GM12892 (cell line): ENCODE data around the gene LRSAM1.

Source experiments
- POLR2A ChIP-seq: IDR thresholded peaks from 2 replicates; pipeline ENCODE4 v1.6.1; 2011; ENCODE audit warnings: low read depth, low read length, control low read depth
- POLR2AphosphoS5 ChIP-seq: IDR thresholded peaks from 2 replicates; pipeline ENCODE4 v1.6.1; 2011; ENCODE audit warnings: low read depth, low read length, control low read depth

DNA sequence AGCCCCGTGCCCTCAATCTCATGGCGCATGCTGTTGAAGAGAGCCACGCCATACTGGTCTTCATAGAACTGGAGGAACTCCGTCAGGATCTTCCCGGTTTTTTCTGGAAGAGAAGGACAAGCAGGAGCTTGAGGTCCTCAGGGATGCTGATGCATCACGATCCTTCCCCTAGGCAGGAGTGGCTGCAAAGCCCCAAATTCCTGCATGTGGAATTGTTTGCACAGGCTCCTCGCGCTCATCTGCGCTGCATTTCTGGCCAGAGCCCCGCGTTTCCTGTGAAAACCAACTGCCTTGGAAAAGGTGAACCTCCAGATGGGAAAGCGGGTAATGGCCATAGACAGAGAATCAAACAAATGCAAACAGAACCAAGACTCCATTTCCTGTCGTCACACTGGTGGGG is 80.4 kb downstream of the LRSAM1 start:
- TF ChIP-seq POLR2A (no peak), POLR2AphosphoS5 (no peak)
